LNCaP clone FGC (cell line): Measurements from ENCODE around the gene FBXL2.

Experiments used
- DNase-seq: peaks from one replicate; pipeline ENCODE4 v3.0.0-alpha.2; 2011; ENCODE audit warnings: low read depth
- H3K4me3 ChIP-seq: 2 replicates; pipeline ENCODE4 v1.5.1; 2011; ENCODE audit warnings: mild to moderate bottlenecking, low read depth, low read length, control low read depth
- CTCF ChIP-seq: IDR thresholded peaks from 2 replicates; pipeline ENCODE4 v1.5.1; 2012; ENCODE audit warnings: mild to moderate bottlenecking; ENCODE audit not compliant: control insufficient read depth, insufficient read depth; ENCODE audit errors: extremely low read depth

FBXL2 gene, protein sequence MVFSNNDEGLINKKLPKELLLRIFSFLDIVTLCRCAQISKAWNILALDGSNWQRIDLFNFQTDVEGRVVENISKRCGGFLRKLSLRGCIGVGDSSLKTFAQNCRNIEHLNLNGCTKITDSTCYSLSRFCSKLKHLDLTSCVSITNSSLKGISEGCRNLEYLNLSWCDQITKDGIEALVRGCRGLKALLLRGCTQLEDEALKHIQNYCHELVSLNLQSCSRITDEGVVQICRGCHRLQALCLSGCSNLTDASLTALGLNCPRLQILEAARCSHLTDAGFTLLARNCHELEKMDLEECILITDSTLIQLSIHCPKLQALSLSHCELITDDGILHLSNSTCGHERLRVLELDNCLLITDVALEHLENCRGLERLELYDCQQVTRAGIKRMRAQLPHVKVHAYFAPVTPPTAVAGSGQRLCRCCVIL

GRCh38 chr3:33277193-33277882 lies at the start of gene FBXL2:
Gene FBXL2 (plus strand): TSS chr3:33277442. CDS start chr3:33277513, 71 bp downstream.
- no peak for DNase-seq
- TF ChIP-seq CTCF, result no peak
- peak within 1 kb of the TSS; percentile 47 for H3K4me3 ChIP-seq

DNA sequence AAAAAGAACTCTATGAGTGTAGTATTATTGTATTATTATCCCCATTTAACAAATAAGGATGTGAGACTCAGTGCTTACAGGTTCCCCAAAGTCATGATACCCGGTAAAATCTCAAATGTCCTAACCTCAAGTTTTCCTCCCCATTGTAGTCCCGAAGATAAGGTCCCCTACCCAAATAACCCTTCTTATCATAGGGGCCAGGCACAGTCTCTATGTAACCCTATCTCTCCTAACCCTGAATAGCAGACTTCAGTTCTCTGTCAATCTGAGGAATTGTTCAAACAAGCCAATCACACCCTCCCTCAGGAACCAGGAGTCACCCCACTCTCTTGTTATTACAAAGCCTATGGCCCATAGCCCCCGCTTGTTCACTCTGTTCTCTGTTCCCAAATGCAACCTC lies 48.2 kb upstream of the FBXL2 start:
- no peak overlapping the region for H3K4me3 ChIP-seq
- no peak for DNase-seq
- no peak for TF ChIP-seq CTCF

DNA sequence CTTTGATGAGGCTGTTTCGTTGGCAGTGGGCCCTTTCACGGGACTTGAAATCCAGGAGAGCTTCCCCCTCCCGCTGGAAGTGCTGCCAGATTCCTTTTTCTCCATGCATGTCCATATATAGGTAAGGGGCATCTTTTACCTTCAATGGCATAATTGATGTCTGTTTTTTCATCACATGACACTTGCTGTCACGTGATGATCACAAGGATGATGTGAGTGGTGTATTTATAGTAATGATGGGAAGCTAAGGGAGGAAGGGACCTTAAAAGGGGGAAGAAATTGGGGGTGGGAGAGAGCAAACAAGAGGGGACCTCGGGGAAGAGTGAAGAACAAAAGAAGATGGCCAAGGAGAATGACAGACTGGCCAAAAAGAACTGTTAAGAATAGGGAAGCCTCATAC lies 47.3 kb upstream of the FBXL2 start:
- H3K4me3 ChIP-seq, result no peak overlapping the region
- DNase-seq, result no peak
- no peak for TF ChIP-seq CTCF

- TF ChIP-seq CTCF, result no peak
- no peak for DNase-seq
- H3K4me3 ChIP-seq, result no peak overlapping the region
Observed at GRCh38 chr3:33231756-33232465, 45.3 kb upstream of the FBXL2 start.

DNA sequence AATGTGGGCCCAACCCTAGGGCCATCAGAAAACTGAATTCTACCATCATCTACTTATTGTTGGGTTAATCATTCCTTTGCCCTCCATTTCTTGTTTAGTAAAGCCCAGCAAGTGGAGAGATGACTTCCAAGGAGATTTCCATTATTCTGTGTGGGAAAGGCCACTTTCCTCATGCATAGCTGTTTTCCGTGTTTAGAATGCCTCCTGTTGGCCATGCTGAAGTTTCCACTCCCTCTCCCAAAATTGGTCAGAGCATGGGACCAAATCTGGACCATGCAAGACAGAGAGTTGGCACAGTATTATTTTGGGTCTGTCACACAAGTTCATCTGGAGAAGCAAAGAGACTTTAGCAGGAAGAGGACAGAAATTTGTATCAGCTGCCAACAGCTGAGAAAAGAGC lies 43.4 kb upstream of the FBXL2 start:
- DNase-seq, result no peak
- no peak overlapping the region for H3K4me3 ChIP-seq
- TF ChIP-seq CTCF, result no peak

GRCh38 chr3:33236005-33236404 lies 41.2 kb upstream of the FBXL2 start:
- H3K4me3 ChIP-seq, result no peak overlapping the region
- DNase-seq, result no peak
- TF ChIP-seq CTCF, result no peak
